GM12878 (cell line): ENCODE measurements around the gene C11orf65. TPM values are rescaled to one million over a fixed set of nuclear protein-coding genes. Genes with fewer than 3 reads are reported as not detected.

Source experiments
- BCLAF1 ChIP-seq: fragments of 450-650 bp; IDR thresholded peaks from 2 replicates; pipeline ENCODE4 v1.6.1; 2017; ENCODE audit warnings: antibody characterized with exemption, mild to moderate bottlenecking, moderate library complexity
- BRCA1 ChIP-seq: IDR thresholded peaks from 2 replicates; pipeline ENCODE4 v1.6.1; 2011; ENCODE audit warnings: low read depth, low read length, improper control_type of control experiment
- CHD2 ChIP-seq: IDR thresholded peaks from 2 replicates; pipeline ENCODE4 v1.6.1; 2011; ENCODE audit warnings: low read depth, low read length, improper control_type of control experiment, borderline replicate concordance
- CUX1 ChIP-seq: IDR thresholded peaks from 2 replicates; pipeline ENCODE4 v1.6.1; 2012; ENCODE audit warnings: improper control_type of control experiment, low read depth, low read length; ENCODE audit not compliant: insufficient replicate concordance
- FOS ChIP-seq: IDR thresholded peaks from 3 replicates; pipeline ENCODE4 v1.6.1; 2011; ENCODE audit warnings: borderline replicate concordance; ENCODE audit not compliant: insufficient read length; ENCODE audit errors: extremely low read depth
- IKZF2 ChIP-seq, 2 experiments: fragments of 450-650 bp; IDR thresholded peaks; 2 replicates each; pipeline ENCODE4 v1.6.1; 2017; ENCODE audit warnings: mild to moderate bottlenecking in 2 of 2, moderate library complexity in 2 of 2
- LARP7 ChIP-seq: fragments of 450-650 bp; IDR thresholded peaks from 2 replicates; pipeline ENCODE4 v1.6.1; 2017; ENCODE audit warnings: mild to moderate bottlenecking
- NR2C2 ChIP-seq: IDR thresholded peaks from 2 replicates; pipeline ENCODE4 v1.6.1; 2011; ENCODE audit warnings: borderline replicate concordance, low read depth; ENCODE audit not compliant: control insufficient read depth, insufficient read length
- REST ChIP-seq: IDR thresholded peaks from 2 replicates; pipeline ENCODE4 v1.6.1; 2012; ENCODE audit warnings: mild to moderate bottlenecking, low read depth, low read length
- SP1 ChIP-seq: IDR thresholded peaks from one replicate; pipeline ENCODE4 v1.6.1; 2011; ENCODE audit warnings: low read depth, low read length
- ZNF687 ChIP-seq: fragments of 450-650 bp; IDR thresholded peaks from 2 replicates; pipeline ENCODE4 v1.6.1; 2017; ENCODE audit warnings: mild to moderate bottlenecking, moderate library complexity
- polyA plus RNA-seq, 11 experiments: library from polyadenylated mRNA; depleted of rRNA in 4 of 11; unstranded in 6 of 11; stranded (reverse) in 5 of 11; fragments of >200 nt; fragmentation: Nextera tagmentation in 4 of 11; fragmentation: Illumina TruSeq in 1 of 11; extraction: Ambion mirVana in 4 of 11; extraction: Trizol in 1 of 11; gene quantifications; 1 replicate in 1 of 11; 2 replicates in 10 of 11; pipeline versions ENCODE4 v1.2.1 to v1.2.3, GENCODE V29; 2011 to 2016; ENCODE audit warnings: inconsistent platforms in 2 of 11, missing spikeins in 2 of 11, low read depth in 1 of 11
- total RNA-seq, 4 experiments: library from RNA; depleted of rRNA in 3 of 4; stranded (reverse); fragments of >200 nt in 3 of 4; fragmentation: Illumina TruSeq in 1 of 4; extraction: Trizol in 1 of 4; gene quantifications; 2 replicates each; pipeline versions ENCODE4 v1.2.1 to v1.2.3, GENCODE V29; 2013 to 2021

The C11orf65 gene
- total and polyA plus RNA-seq, 10 of the 15 experiments (the other 5 are each of a cell fraction or from before 2014, with no cell fraction given) = 0.71 to 2.0 (median 1.2) TPM

- TF ChIP-seq REST (no peak), FOS (no peak), IKZF2 (IDR thresholded peaks at IDR 0.05) (peak in 1 of 2 experiments; percentile 71), BRCA1 (no peak), ZNF687 (peak; percentile 22; the same call in 1 of the 2 replicates), SP1 (no peak), CHD2 (no peak), BCLAF1 (no peak), CUX1 (no peak), LARP7 (no peak), NR2C2 (no peak)
Observed at GRCh38 chr11:108497317-108498045, 30.2 kb upstream of the C11orf65 start (continued).
